Hematopoietic multipotent progenitor cell treated with erythropoietin and hydrocortisone succinate and interleukin-3 and kit ligand, for 6 days (in vitro differentiated cells): ENCODE results near the gene KLHL6.
"Not testable (repeated sequence)": the region's sequence is repeated elsewhere in the genome, so short reads cannot be mapped to it uniquely, and the experiment has no call there.

ENCODE experiments used
- DNase-seq: peaks from one replicate; pipeline ENCODE4 v3.0.0-alpha.2; 2015

Gene KLHL6

GRCh38 chr3:183529185-183529584 lies 26.3 kb downstream of the KLHL6 start:
- no peak for DNase-seq

GRCh38 chr3:183528758-183529157 lies 26.7 kb downstream of the KLHL6 start:
- DNase-seq, result not testable (repeated sequence)

- DNase-seq, result no peak
Observed at GRCh38 chr3:183527428-183528379, 27.8 kb downstream of the KLHL6 start.

- DNase-seq, result no peak
Observed at GRCh38 chr3:183526838-183527427, 28.6 kb downstream of the KLHL6 start.

GRCh38 chr3:183524476-183524875 lies 31.0 kb downstream of the KLHL6 start:
- no peak for DNase-seq

GRCh38 chr3:183520741-183521556 lies 34.6 kb downstream of the KLHL6 start:
- not testable (repeated sequence) for DNase-seq

GRCh38 chr3:183520295-183520694 lies 35.2 kb downstream of the KLHL6 start:
- not testable (repeated sequence) for DNase-seq

GRCh38 chr3:183519891-183520290 lies 35.6 kb downstream of the KLHL6 start:
- DNase-seq, result no peak

- peak; percentile 72 for DNase-seq
Observed at GRCh38 chr3:183518491-183519251, 36.8 kb downstream of the KLHL6 start.

- no peak for DNase-seq
Observed at GRCh38 chr3:183517607-183518006, 37.9 kb downstream of the KLHL6 start.

- peak; percentile 58 for DNase-seq
Observed at GRCh38 chr3:183515968-183516851, 39.3 kb downstream of the KLHL6 start.

- DNase-seq, result no peak
Observed at GRCh38 chr3:183514021-183514420, 41.5 kb downstream of the KLHL6 start.

GRCh38 chr3:183513046-183513706 lies 42.3 kb downstream of the KLHL6 start:
- DNase-seq, result peak; percentile 68

GRCh38 chr3:183511286-183512131 lies 44.0 kb downstream of the KLHL6 start:
- DNase-seq, result not testable (repeated sequence)

- DNase-seq, result no peak
Observed at GRCh38 chr3:183508821-183509220, 46.7 kb downstream of the KLHL6 start.

GRCh38 chr3:183507551-183507950 lies 48.0 kb downstream of the KLHL6 start:
- DNase-seq, result no peak

- DNase-seq, result no peak
Observed at GRCh38 chr3:183506674-183507320, 48.7 kb downstream of the KLHL6 start.

- no peak for DNase-seq
Observed at GRCh38 chr3:183504597-183504996, 50.9 kb downstream of the KLHL6 start.

GRCh38 chr3:183503746-183504145 lies 51.8 kb downstream of the KLHL6 start:
- no peak for DNase-seq
